Cerebellar cortex (tissue), 1 donor: Measurements from ENCODE around the gene TMEM94.

ENCODE experiments used
- DNase-seq: peaks from one replicate; pipeline ENCODE4 v3.0.0-alpha.2; 2015; ENCODE audit warnings: low spot score

Gene TMEM94

GRCh38 chr17:75525806-75526554 lies 69.5 kb downstream of the TMEM94 start:
- no peak for DNase-seq

- DNase-seq, result no peak
Observed at GRCh38 chr17:75526555-75527270, 70.3 kb downstream of the TMEM94 start.

GRCh38 chr17:75530837-75531720 lies 74.6 kb downstream of the TMEM94 start:
- no peak for DNase-seq

GRCh38 chr17:75531721-75532072 lies 75.3 kb downstream of the TMEM94 start:
- no peak for DNase-seq

- no peak for DNase-seq
Observed at GRCh38 chr17:75535119-75535537, 78.7 kb downstream of the TMEM94 start.

- no peak for DNase-seq
Observed at GRCh38 chr17:75535871-75536270, 79.4 kb downstream of the TMEM94 start.

GRCh38 chr17:75536366-75536765 lies 79.9 kb downstream of the TMEM94 start:
- no peak for DNase-seq

- DNase-seq, result no peak
Observed at GRCh38 chr17:75539967-75540729, 83.7 kb downstream of the TMEM94 start.

- DNase-seq, result no peak
Observed at GRCh38 chr17:75540923-75541503, 84.6 kb downstream of the TMEM94 start.

GRCh38 chr17:75542229-75542628 lies 85.8 kb downstream of the TMEM94 start:
- DNase-seq, result no peak

GRCh38 chr17:75542728-75543336 lies 86.4 kb downstream of the TMEM94 start:
- DNase-seq, result no peak

GRCh38 chr17:75544250-75544649 lies 87.8 kb downstream of the TMEM94 start:
- no peak for DNase-seq

GRCh38 chr17:75546181-75546580 lies 89.7 kb downstream of the TMEM94 start:
- no peak for DNase-seq

GRCh38 chr17:75547091-75547490 lies 90.7 kb downstream of the TMEM94 start:
- DNase-seq, result no peak

GRCh38 chr17:75548813-75549212 lies 92.4 kb downstream of the TMEM94 start:
- no peak for DNase-seq
